Activated naive CD4-positive, alpha-beta T cell treated with anti-CD3 and anti-CD28 coated beads, Interleukin-2, amount 50 U/mL, for 16 hours (primary cell): Measurements from ENCODE around the gene HOXC5.
"Not testable (repeated sequence)": the region's sequence is repeated elsewhere in the genome, so short reads cannot be mapped to it uniquely, and the experiment has no call there.

Experiments used
- DNase-seq: peaks from one replicate; pipeline ENCODE4 v3.0.0-alpha.2; 2020

HOXC5 gene

GRCh38 chr12:54075974-54076373 is 43.1 kb downstream of the HOXC5 start:
- no peak for DNase-seq

- DNase-seq: not testable (repeated sequence)
Measured at GRCh38 chr12:54077843-54078242, 45.0 kb downstream of the HOXC5 start.

GRCh38 chr12:54079115-54079514 is 46.3 kb downstream of the HOXC5 start:
- not testable (repeated sequence) for DNase-seq

GRCh38 chr12:54080008-54080924 is 47.4 kb downstream of the HOXC5 start:
- not testable (repeated sequence) for DNase-seq

GRCh38 chr12:54081053-54081514 is 48.2 kb downstream of the HOXC5 start:
- peak; percentile 23 for DNase-seq

- peak; percentile 30 for DNase-seq
Measured at GRCh38 chr12:54081581-54082396, 48.9 kb downstream of the HOXC5 start.

GRCh38 chr12:54082397-54082892 is 49.6 kb downstream of the HOXC5 start:
- peak; percentile 54 for DNase-seq
